IPS DF 6.9 (cell line): Measurements from ENCODE around the gene ECEL1.
"Not testable (repeated sequence)": the region's sequence is repeated elsewhere in the genome, so short reads cannot be mapped to it uniquely, and the experiment has no call there.

Experiments
- DNase-seq: peaks from one replicate; pipeline ENCODE4 v3.0.0-alpha.2; 2013; ENCODE audit warnings: low read depth, low spot score
- H3K27ac ChIP-seq: one replicate; pipeline ENCODE4 v1.5.1; 2013; ENCODE audit warnings: low read length, control low read depth
- H3K27me3 ChIP-seq: 2 replicates; pipeline ENCODE4 v1.6.1; 2013; ENCODE audit warnings: mild to moderate bottlenecking, low read length; ENCODE audit not compliant: control insufficient read depth, insufficient read depth
- H3K36me3 ChIP-seq: 2 replicates; pipeline ENCODE4 v1.6.1; 2013; ENCODE audit warnings: low read length; ENCODE audit not compliant: control insufficient read depth, insufficient read depth
- H3K4me1 ChIP-seq: 2 replicates; pipeline ENCODE4 v1.6.1; 2013; ENCODE audit warnings: low read length; ENCODE audit not compliant: control insufficient read depth, insufficient read depth
- H3K4me3 ChIP-seq: 2 replicates; pipeline ENCODE4 v1.5.1; 2013; ENCODE audit warnings: mild to moderate bottlenecking, low read length
- H3K9me3 ChIP-seq: 2 replicates; pipeline ENCODE4 v1.6.1; 2013; ENCODE audit warnings: low read length, inconsistent platforms; ENCODE audit not compliant: control insufficient read depth, insufficient read depth
- WGBS: extraction: QIAGEN DNeasy Blood & Tissue Kit; methylation state at CpG from one replicate; pipeline ENCODE4 v1.1.7; 2013; ENCODE audit warnings: mixed read lengths, missing lambda C conversion rate; ENCODE audit not compliant: insufficient read length, insufficient coverage; 5-methylcytosine and 5-hydroxymethylcytosine counted together

Gene ECEL1

GRCh38 chr2:232447091-232447620 is 40.5 kb downstream of the ECEL1 start:
- Histone ChIP-seq H3K9me3 (no peaks in the 10 kb centered on the region), H3K36me3 (no peaks in the 10 kb centered on the region), H3K4me1 (no peaks in the 10 kb centered on the region), H3K27me3 (no peaks in the 10 kb centered on the region), H3K27ac (no peak overlapping the region), H3K4me3 (no peak overlapping the region)
- DNase-seq, result no peak
- WGBS, result no CpG with 5 or more reads among the region's 9 CpGs

- H3K36me3 ChIP-seq, H3K4me3 ChIP-seq, H3K4me1 ChIP-seq, H3K27me3 ChIP-seq, DNase-seq, H3K27ac ChIP-seq, H3K9me3 ChIP-seq: not testable (repeated sequence)
- WGBS, result no CpG with 5 or more reads among the region's 9 CpGs
Observed at GRCh38 chr2:232446266-232446777, 41.3 kb downstream of the ECEL1 start.

GRCh38 chr2:232445149-232445885 is 42.3 kb downstream of the ECEL1 start:
- no CpG with 5 or more reads among the region's 29 CpGs for WGBS
- DNase-seq, H3K4me3 ChIP-seq, H3K27ac ChIP-seq, H3K36me3 ChIP-seq, H3K4me1 ChIP-seq, H3K27me3 ChIP-seq, H3K9me3 ChIP-seq: not testable (repeated sequence)

GRCh38 chr2:232444409-232445148 is 43.1 kb downstream of the ECEL1 start:
- Histone ChIP-seq H3K4me1 (no peaks in the 10 kb centered on the region), H3K27ac (no peak overlapping the region), H3K9me3 (no peaks in the 10 kb centered on the region), H3K27me3 (no peaks in the 10 kb centered on the region), H3K36me3 (no peaks in the 10 kb centered on the region), H3K4me3 (no peak overlapping the region)
- WGBS, result no CpG with 5 or more reads among the region's 21 CpGs
- no peak for DNase-seq

- not testable (repeated sequence) for H3K4me3 ChIP-seq, DNase-seq, H3K4me1 ChIP-seq, H3K9me3 ChIP-seq, H3K27ac ChIP-seq, H3K36me3 ChIP-seq, H3K27me3 ChIP-seq
- WGBS, result no CpG with 5 or more reads among the region's 21 CpGs
Observed at GRCh38 chr2:232443669-232444408, 43.8 kb downstream of the ECEL1 start.

- H3K36me3 ChIP-seq, DNase-seq, H3K27me3 ChIP-seq, H3K4me1 ChIP-seq, H3K27ac ChIP-seq, H3K9me3 ChIP-seq, H3K4me3 ChIP-seq: not testable (repeated sequence)
- WGBS, result no CpG with 5 or more reads among the region's 13 CpGs
Observed at GRCh38 chr2:232443047-232443446, 44.6 kb downstream of the ECEL1 start.

- not testable (repeated sequence) for H3K4me3 ChIP-seq, H3K27ac ChIP-seq, DNase-seq, H3K9me3 ChIP-seq, H3K4me1 ChIP-seq, H3K27me3 ChIP-seq, H3K36me3 ChIP-seq
- WGBS, result no CpG with 5 or more reads among the region's 13 CpGs
Observed at GRCh38 chr2:232442431-232442830, 45.2 kb downstream of the ECEL1 start.

- WGBS, result no CpG with 5 or more reads among the region's 10 CpGs
- H3K36me3 ChIP-seq, H3K27ac ChIP-seq, H3K4me1 ChIP-seq, DNase-seq, H3K4me3 ChIP-seq, H3K9me3 ChIP-seq, H3K27me3 ChIP-seq: not testable (repeated sequence)
Observed at GRCh38 chr2:232441922-232442321, 45.7 kb downstream of the ECEL1 start.

GRCh38 chr2:232441147-232441651 is 46.4 kb downstream of the ECEL1 start:
- H3K9me3 ChIP-seq, result no peaks in the 10 kb centered on the region
- 0 out of 2 replicates have a peak, but pooled peaks cover 1% of the 10 kb centered on the region for H3K4me1 ChIP-seq
- no peak overlapping the region for H3K4me3 ChIP-seq
- no CpG with 5 or more reads among the region's 12 CpGs for WGBS
- no peak overlapping the region for H3K27ac ChIP-seq
- DNase-seq, result no peak
- no peaks in the 10 kb centered on the region for H3K36me3 ChIP-seq
- no peaks in the 10 kb centered on the region for H3K27me3 ChIP-seq
